ENCODE measurements around the gene MYO6. TPM values are rescaled to one million over a fixed set of nuclear protein-coding genes. Genes with fewer than 3 reads are reported as not detected.

MYO6 gene
- total RNA-seq, 1 donor from 2014 or later, result 66.2 TPM

GRCh38 chr6:75735491-75736186, 13.4 kb upstream of the MYO6 start:
- no peak for DNase-seq
- Histone ChIP-seq H3K4me3 (no peak overlapping the region), H3K27ac (peak overlapping the region; percentile 55), H3K36me3 (no peaks in the 10 kb centered on the region), H3K27me3 (no peaks in the 10 kb centered on the region), H3K4me1 (peaks cover 8% of the 10 kb centered on the region), H3K9me3 (no peaks in the 10 kb centered on the region)
- no peak for TF ChIP-seq CTCF (IDR thresholded peaks at IDR 0.05)
- intact Hi-C loops (cut with DNase I), result no loop called here
- peak; percentile 54 for ATAC-seq

DNA sequence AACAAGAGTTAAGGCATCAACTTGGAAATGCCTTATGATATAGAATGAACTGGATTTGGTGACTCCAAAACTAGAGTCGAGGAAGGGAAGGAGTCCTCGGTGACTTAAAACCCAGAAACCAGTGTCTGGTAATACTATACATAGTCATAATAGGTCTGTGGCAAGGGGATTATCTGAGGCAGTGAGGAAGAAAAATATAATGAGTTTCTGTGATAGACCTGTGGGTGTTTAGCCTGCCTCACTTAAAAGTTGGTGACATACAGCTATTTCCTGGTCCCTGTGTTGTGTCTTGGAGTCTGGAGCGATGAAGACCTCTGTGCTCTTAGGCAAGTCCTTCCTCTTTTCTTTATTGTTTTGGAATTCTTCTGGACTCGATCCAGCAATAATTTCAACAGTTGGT, 5.1 kb upstream of the MYO6 start:
- Histone ChIP-seq H3K27me3 (no peaks in the 10 kb centered on the region), H3K36me3 (no peaks in the 10 kb centered on the region), H3K9me3 (no peaks in the 10 kb centered on the region), H3K4me3 (no peak overlapping the region), H3K4me1 (peaks cover 4% of the 10 kb centered on the region), H3K27ac (no peak overlapping the region)
- ATAC-seq, result no peak
- DNase-seq, result no peak
- intact Hi-C loops (cut with DNase I), result no loop called here
- TF ChIP-seq CTCF (IDR thresholded peaks at IDR 0.05), result no peak

DNA sequence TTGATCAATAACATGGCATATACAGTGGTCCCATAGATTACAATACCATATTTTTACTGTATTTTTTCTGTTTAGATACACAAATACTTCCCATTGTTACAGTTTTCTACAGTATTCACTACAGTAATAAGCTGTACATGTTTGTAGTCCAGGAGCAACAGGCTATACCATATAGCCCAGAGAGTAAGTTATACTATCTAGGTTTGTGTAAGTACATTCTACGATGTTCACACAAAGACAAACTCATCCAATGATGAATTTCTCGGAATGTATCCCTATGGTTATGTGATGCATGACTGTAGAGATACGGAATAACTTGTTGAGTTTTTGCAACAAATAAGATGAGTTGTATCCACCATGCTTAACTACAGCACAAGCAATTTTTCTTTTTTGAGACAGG, 3.6 kb upstream of the MYO6 start:
- Histone ChIP-seq H3K27ac (no peak overlapping the region), H3K4me3 (no peak overlapping the region), H3K9me3 (no peaks in the 10 kb centered on the region), H3K36me3 (no peaks in the 10 kb centered on the region), H3K4me1 (peaks cover 4% of the 10 kb centered on the region), H3K27me3 (no peaks in the 10 kb centered on the region)
- ATAC-seq (no peak), DNase-seq (no peak)
- no peak for TF ChIP-seq CTCF (IDR thresholded peaks at IDR 0.05)
- intact Hi-C loops (cut with DNase I), result no loop called here

DNA sequence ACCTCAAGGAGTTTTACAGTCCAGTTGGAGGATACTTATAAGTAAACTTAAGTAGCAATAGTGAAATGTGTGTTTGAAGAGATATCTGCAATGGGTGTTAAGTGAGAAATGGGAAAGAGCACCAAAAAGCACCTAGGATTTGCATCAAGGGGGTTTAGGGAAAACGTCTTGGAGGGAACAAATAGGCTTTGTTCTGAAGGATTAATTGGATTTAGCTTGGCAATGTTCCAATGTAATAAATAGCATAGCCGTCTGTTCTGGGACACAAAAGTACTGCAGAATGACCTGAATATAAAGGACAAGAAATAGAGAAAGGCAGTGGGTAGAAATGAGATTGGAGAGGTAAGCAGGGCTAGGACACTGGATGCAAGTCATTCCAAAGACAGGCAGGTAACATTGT, 2.8 kb upstream of the MYO6 start:
- DNase-seq (no peak), ATAC-seq (no peak)
- peaks cover 4% of the 10 kb centered on the region for H3K4me1 ChIP-seq
- no peak overlapping the region for H3K4me3 ChIP-seq
- TF ChIP-seq CTCF (IDR thresholded peaks at IDR 0.05), result no peak
- H3K9me3 ChIP-seq, result no peaks in the 10 kb centered on the region
- no peaks in the 10 kb centered on the region for H3K36me3 ChIP-seq
- H3K27ac ChIP-seq, result no peak overlapping the region
- intact Hi-C loops (cut with DNase I), result no loop called here
- no peaks in the 10 kb centered on the region for H3K27me3 ChIP-seq

DNA sequence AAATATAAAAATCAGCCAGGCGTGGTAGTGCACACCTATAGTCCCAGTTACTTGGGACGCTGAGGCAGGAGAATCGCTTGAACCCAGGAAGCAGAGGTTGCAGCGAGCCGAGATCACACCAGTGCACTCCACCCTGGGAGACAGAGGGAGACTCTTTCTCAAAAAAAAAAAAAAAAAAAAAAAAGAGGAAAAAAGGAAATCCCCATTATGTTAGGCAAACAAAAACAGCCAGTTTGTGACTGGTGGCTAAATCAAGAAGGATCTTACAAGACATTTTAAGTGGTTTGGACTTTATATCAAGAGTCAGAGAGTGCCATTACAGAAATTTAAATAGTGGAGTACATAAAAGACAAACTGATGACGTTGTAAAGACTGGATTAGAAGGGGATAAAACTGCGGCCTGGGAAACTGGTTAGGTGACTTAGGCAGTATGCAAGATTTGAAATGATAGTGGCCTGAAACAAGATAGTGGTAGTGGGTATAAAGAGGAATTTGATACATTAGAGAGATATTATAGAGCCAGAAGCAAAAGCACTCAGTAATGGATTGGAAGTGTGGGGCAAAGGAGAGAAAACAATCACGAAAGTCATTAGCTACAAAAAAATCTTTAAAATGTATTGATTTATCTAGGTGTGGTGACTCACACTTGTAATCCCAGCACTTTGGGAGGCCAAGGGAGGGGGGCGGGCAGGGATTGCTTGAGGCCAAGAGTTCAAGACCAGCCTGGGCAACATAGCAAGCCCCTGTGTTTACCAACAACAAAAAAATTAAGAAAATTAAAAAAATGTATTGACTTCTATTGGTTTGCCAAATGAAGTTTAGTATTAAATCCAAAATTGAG, 1.7 kb upstream of the MYO6 start:
- no peak for DNase-seq
- intact Hi-C loops (cut with DNase I), result no loop called here
- Histone ChIP-seq H3K27ac (no peak overlapping the region), H3K36me3 (no peaks in the 10 kb centered on the region), H3K9me3 (no peaks in the 10 kb centered on the region), H3K27me3 (no peaks in the 10 kb centered on the region), H3K4me1 (peaks cover 4% of the 10 kb centered on the region), H3K4me3 (no peak overlapping the region)
- TF ChIP-seq CTCF (IDR thresholded peaks at IDR 0.05), result no peak
- peak; percentile 14 for ATAC-seq
